ENCODE measurements around the gene CANT1. TPM values are rescaled to one million over a fixed set of nuclear protein-coding genes. Genes with fewer than 3 reads are reported as not detected.
"Not testable (repeated sequence)": the region's sequence is repeated elsewhere in the genome, so short reads cannot be mapped to it uniquely, and the experiment has no call there.

The CANT1 gene
- total RNA-seq, 2 donors from 2014 or later = 65.7 to 72.3 TPM

DNA sequence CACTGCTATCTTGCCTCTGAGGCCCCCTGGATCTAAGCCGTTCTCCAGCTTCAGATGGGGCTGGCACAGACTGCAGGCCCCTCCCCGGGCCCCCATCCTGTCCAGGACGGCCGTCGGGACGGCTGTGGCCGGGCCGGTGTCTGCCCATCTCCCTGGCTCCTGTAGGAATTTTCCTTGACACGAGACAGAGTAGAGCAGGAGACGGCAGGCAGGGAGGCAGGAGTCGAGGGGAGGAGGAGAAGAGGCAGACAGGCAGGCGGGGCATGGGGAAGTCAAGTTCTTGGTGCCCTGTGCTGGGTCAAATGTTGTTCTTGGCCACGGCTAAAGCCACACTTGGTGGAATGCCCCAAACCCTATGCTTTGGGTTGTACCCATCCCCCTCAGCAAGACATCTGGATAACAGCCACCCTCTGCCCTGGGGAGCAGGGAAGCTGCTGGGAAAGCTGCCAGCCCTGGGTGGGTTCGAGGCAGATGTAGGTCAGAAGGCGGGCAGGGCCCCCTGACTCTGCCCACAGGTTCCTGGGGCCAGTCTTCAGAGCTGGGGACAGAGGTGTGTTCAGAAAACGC, 18.4 kb upstream of the CANT1 start:
- peaks cover 37 to 39% of the 10 kb centered on the region in 2 donors for H3K27me3 Mint-ChIP-seq
- DNase-seq (ENCODE audit: low spot score) = peak; percentile 23
- ATAC-seq = no peak
- no peaks in the 10 kb centered on the region for H3K36me3 Mint-ChIP-seq
- H3K4me3 Mint-ChIP-seq = no peak overlapping the region
- H3K4me1 Mint-ChIP-seq (ENCODE audit: low read depth in 2 of 2) = peaks cover 4 to 5% of the 10 kb centered on the region in 2 donors
- H3K27ac Mint-ChIP-seq = no peak overlapping the region
- no peaks in the 10 kb centered on the region for H3K9me3 Mint-ChIP-seq

DNA sequence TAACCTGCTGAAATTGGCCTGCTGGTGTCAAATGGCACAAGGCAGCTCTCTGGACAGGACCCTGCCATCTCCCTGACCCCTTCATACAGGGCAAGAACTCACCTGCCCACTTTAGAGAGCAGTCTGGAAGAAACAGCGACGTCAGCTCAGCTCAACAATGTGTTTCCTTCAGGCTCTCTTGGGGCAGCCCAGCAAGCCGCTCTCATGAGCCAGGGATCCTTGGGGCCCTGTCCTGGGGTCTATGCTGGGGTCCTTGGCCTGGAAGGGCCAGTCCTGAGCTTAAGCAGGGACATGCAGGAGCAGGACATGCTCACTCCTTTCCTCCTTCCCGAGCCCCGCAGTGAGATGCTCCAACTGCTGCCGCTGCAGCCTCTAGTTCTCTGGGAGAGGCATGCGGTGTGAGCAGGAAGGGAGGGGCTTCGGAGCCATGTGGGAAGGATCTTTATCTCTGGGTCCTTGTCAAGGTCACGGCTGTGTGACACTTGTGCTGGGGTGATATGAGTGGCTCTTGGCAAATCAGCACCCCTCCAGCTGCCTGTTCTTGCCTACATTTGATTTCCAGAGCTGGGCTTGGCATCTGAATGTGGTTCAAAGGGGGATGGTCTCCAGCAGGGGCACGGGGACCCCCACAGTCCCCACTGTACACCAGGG, 17.8 kb upstream of the CANT1 start:
- H3K4me3 Mint-ChIP-seq = no peak overlapping the region
- DNase-seq (ENCODE audit: low spot score) (no peak), ATAC-seq (no peak)
- H3K9me3 Mint-ChIP-seq = no peaks in the 10 kb centered on the region
- H3K27me3 Mint-ChIP-seq = peaks cover 41 to 42% of the 10 kb centered on the region in 2 donors
- no peak overlapping the region for H3K27ac Mint-ChIP-seq
- H3K4me1 Mint-ChIP-seq (ENCODE audit: low read depth in 2 of 2) = peaks cover 4 to 5% of the 10 kb centered on the region in 2 donors
- no peaks in the 10 kb centered on the region for H3K36me3 Mint-ChIP-seq

DNA sequence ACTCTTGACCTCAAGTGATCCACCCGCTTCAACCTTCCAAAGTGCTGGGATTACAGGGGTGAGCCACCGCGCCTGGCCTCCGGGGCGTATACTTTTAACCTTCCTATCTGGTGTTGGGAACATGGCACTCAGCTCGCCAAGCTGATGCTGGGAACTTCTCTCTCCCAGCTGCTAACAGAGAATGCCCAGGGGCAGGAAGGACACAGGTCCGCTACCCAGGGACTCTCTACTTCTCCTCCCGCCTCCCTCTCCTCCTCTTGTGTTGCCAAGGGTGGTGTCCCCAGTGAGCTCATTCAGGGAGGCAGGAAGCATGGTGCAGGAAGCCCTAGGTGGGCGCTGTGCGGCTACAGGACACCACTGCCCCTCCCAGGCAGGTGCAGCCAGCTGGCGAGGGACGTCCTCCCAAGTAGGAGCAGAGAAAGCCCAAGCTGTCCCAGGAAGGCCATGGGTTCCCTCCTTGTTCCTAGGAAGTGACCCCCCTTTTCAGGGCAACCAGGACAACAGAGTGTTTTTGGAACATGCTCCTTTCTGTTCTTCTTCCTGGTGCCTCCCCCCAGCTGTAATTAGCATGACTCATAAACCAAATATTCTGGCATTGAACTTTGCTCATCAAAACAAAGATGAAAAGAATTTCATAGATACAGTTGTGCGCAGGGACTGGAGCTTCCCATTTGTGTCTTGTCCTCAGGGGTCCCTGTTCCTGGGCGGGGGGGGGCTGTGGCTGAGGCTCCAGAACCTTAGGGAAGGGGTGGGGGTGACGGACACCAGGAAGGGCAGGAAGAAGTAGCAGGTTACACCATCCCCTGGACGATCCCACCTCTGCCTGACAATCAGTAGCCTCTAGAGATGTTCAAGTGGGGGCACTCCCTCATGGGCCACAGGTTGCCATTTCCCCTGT, 17.1 kb upstream of the CANT1 start:
- Mint-ChIP-seq H3K4me1 (ENCODE audit: low read depth in 2 of 2) (peaks cover 4 to 5% of the 10 kb centered on the region in 2 donors), H3K9me3 (no peaks in the 10 kb centered on the region), H3K4me3 (no peak overlapping the region), H3K36me3 (no peaks in the 10 kb centered on the region), H3K27me3 (peaks cover 34 to 35% of the 10 kb centered on the region in 2 donors), H3K27ac (no peak overlapping the region)
- ATAC-seq = no peak
- no peak for DNase-seq (ENCODE audit: low spot score)

DNA sequence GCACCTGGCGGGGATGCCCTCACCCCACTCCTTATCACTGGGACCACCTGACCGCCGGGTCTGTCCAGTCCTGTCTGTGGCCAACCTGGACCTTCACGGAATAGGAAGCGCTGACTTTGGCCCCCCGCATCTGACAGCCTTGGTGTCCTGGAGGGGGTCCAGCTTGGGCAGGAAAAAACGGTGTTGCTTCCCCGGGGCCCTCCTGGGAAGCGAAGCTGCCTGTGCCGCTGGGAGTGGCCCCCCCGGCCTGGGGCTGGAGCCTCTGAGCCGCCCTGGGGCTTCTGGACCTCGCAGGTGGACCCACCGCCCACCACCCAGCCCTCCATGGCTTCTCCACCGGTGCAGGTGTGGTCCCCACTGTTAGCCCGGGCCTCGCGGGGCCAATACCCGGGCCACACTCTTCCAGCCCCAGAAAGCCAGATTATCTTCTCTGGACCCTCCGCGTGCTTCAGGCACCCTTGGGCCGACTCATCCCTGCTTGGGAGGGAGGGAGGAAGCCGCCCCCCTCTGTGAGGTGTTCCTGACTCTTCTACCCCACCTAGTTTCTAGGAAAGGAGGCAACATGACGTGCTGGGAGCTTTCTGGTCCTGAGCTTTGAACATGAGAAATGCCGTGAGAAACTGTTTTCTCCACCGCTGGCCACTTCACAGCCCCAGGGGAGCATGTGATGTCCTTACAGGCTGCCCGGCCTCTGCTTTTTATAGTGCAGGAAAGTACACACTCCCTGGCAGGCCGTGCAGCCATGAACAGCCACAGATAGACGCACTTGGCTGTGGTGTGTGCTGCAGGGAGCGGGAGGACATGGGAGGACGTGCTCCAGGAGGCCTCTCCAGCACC, 15.6 kb upstream of the CANT1 start:
- Mint-ChIP-seq H3K36me3 (no peaks in the 10 kb centered on the region), H3K9me3 (no peaks in the 10 kb centered on the region), H3K27ac (no peak overlapping the region), H3K27me3 (peaks cover 24 to 33% of the 10 kb centered on the region in 2 donors), H3K4me1 (ENCODE audit: low read depth in 2 of 2) (peaks cover 4 to 5% of the 10 kb centered on the region in 2 donors), H3K4me3 (peak overlapping the region; percentile 78)
- peak in 1 of 2 donors; percentile 9 for ATAC-seq
- peak; percentile 42 for DNase-seq (ENCODE audit: low spot score)

DNA sequence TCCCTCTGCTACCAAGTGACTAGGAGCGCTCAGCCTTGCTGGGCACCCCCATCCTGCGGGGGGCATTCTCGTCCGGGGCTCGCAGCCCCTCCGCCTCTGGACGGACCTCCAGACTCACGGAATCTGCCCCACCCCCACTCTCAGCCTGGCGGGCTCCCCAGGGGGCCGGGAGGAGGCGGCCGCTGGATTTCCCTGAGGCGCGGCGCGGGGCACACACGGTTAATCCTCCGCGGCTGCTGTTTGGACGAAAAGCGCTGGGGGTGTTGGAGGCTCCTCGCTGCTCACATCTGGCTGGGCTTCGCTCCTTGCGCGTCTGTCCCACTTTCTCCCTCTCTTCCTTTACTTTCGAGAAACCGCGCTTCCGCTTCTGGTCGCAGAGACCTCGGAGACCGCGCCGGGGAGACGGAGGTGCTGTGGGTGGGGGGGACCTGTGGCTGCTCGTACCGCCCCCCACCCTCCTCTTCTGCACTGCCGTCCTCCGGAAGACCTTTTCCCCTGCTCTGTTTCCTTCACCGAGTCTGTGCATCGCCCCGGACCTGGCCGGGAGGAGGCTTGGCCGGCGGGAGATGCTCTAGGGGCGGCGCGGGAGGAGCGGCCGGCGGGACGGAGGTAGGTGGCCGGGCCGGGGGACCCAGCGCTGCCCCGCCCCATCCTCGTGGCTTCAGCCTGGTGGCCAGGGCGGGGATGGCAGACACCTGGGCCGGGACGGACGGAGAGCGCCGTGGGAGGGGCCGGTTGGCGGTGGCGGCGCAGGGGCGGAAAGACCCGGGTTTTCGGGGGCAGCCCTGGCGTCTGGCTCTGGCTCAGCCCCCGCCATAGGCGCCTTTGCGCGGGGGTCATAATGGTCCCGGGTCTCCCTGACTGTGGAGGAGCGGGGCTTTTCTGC, 14.6 kb upstream of the CANT1 start, which contains the start of gene C1QTNF1:
Gene C1QTNF1, plus strand, starts transcription at position 284 of the 886 bp plus-strand sequence. CDS start 19,800 bp downstream, outside the sequence.
- ATAC-seq = peak; percentile 57 to 79
- Mint-ChIP-seq H3K27me3 (peaks cover 22 to 28% of the 10 kb centered on the region in 2 donors), H3K36me3 (no peaks in the 10 kb centered on the region), H3K27ac (no peak within 1 kb of the TSS), H3K9me3 (no peaks in the 10 kb centered on the region), H3K4me3 (peak within 1 kb of the TSS; percentile 78), H3K4me1 (ENCODE audit: low read depth in 2 of 2) (peaks cover 4 to 5% of the 10 kb centered on the region in 2 donors)
- no peak for DNase-seq (ENCODE audit: low spot score)

DNA sequence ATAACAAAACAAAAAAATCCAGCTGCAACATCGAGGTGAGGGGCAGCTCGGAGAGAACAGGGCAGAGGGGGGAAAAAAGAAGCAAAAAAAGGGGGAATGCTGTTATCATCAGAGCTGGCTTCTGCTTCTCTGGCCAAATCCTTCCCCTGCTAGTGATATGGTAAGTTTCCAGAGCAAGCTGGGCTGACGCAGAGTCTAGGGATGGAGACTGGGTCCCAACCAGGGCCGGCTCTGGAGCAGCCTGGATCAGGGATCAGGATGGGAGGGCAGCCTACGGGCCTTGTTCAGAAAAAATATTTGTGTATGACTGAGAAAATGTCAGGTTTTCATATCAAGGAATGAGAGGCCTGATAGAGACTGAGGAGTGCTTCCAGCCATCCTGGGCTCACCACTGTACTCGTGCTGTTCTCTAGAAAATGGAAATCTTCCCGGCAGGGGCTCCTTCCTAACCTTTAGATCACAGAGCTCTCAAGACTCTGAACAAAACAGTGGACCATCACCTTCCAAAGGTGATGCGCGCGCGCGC, 13.7 kb upstream of the CANT1 start:
- no peak for DNase-seq (ENCODE audit: low spot score)
- Mint-ChIP-seq H3K9me3 (no peaks in the 10 kb centered on the region), H3K36me3 (no peaks in the 10 kb centered on the region), H3K27me3 (peaks cover 29 to 30% of the 10 kb centered on the region in 2 donors), H3K27ac (no peak overlapping the region), H3K4me3 (peak overlapping the region; percentile 34), H3K4me1 (ENCODE audit: low read depth in 2 of 2) (peaks cover 4 to 5% of the 10 kb centered on the region in 2 donors)
- ATAC-seq = no peak

DNA sequence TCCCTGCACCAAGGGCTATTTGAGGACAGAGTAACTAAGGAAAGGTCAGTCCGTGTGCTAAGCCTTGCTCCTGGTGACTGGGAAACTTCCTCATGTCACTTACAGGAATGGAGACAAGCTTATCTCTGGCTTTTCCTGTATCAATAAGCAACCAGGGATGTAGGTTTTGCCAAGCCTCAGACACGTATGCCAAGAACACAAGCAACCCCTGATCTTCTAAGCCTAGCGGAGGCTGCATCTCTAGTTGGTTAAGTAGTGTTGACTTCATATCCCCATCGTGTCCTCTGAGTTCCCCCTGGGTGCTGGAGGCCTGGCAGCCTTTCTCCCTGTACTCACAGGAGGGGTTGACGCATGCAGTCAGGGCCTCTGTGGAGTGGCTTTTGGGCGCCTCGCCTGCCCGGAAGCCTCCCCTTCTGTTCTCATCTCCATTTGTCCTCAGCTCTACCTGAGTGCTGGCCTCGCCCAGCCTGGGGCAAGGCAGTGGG, 13.0 kb upstream of the CANT1 start:
- Mint-ChIP-seq H3K27ac (no peak overlapping the region), H3K4me1 (ENCODE audit: low read depth in 2 of 2) (peaks cover 4 to 5% of the 10 kb centered on the region in 2 donors), H3K27me3 (peaks cover 23 to 25% of the 10 kb centered on the region in 2 donors), H3K4me3 (no peak overlapping the region), H3K9me3 (no peaks in the 10 kb centered on the region), H3K36me3 (no peaks in the 10 kb centered on the region)
- ATAC-seq (no peak), DNase-seq (ENCODE audit: low spot score) (no peak)

DNA sequence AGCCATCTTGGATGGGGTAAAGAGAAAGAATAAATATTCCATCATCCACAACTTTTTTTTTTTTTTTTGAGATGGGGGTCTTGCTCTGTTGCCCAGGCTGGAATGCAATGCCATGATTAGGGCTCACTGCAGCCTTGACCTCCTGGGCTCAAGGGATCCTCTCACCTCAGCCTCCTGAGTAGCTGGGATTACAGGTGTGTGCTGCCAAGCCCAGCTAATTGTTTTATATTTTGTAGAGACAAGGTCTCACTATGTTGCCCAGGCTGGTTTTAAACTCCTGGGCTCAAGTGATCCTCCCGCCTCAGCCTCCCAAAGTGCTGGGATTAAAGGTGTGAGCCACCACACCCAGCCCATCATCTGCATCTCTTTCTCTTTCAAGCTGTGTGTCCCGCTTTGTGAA, 12.4 kb upstream of the CANT1 start:
- DNase-seq (ENCODE audit: low spot score); ATAC-seq; H3K36me3 Mint-ChIP-seq; H3K27ac Mint-ChIP-seq; H3K9me3 Mint-ChIP-seq; H3K4me3 Mint-ChIP-seq; H3K4me1 Mint-ChIP-seq (ENCODE audit: low read depth in 2 of 2): not testable (repeated sequence)
- peaks cover 22 to 24% of the 10 kb centered on the region in 2 donors for H3K27me3 Mint-ChIP-seq

DNA sequence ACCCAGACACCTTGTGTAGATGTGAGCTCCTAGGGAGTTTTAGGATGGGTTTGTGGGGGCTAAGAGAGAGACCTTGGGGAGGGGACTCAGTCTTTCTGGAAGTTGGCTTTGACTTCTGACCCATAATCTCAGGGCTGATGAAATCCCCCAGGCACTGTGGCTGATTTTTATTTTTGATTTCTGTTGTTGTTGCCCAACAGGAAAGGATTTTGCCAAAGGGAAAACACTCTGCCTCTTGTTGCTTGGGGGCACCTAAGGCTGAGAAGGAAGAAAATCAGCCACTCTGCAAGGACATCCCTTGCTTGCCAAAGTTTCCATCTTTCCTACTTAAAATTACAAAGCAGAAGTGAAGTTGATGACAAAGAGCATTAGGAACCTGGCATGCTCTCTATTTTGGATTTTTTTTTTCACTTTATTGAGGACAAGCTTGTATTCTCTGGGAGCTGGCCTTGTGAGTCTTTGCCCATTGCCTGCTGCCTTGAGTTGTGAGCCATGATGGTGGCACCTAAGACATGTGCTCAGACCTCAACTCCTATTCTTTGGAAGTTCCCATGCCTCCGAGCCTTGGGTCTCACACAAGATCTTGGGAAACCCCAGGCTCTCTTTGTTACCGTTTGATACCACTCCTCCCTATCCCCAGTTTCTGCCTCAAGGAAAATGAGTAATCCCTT, 11.2 kb upstream of the CANT1 start:
- Mint-ChIP-seq H3K27me3 (peaks cover 22 to 25% of the 10 kb centered on the region in 2 donors), H3K36me3 (no peaks in the 10 kb centered on the region), H3K27ac (no peak overlapping the region), H3K9me3 (no peaks in the 10 kb centered on the region), H3K4me1 (ENCODE audit: low read depth in 2 of 2) (peaks cover 4 to 5% of the 10 kb centered on the region in 2 donors), H3K4me3 (no peak overlapping the region)
- ATAC-seq = no peak
- DNase-seq (ENCODE audit: low spot score) = no peak

DNA sequence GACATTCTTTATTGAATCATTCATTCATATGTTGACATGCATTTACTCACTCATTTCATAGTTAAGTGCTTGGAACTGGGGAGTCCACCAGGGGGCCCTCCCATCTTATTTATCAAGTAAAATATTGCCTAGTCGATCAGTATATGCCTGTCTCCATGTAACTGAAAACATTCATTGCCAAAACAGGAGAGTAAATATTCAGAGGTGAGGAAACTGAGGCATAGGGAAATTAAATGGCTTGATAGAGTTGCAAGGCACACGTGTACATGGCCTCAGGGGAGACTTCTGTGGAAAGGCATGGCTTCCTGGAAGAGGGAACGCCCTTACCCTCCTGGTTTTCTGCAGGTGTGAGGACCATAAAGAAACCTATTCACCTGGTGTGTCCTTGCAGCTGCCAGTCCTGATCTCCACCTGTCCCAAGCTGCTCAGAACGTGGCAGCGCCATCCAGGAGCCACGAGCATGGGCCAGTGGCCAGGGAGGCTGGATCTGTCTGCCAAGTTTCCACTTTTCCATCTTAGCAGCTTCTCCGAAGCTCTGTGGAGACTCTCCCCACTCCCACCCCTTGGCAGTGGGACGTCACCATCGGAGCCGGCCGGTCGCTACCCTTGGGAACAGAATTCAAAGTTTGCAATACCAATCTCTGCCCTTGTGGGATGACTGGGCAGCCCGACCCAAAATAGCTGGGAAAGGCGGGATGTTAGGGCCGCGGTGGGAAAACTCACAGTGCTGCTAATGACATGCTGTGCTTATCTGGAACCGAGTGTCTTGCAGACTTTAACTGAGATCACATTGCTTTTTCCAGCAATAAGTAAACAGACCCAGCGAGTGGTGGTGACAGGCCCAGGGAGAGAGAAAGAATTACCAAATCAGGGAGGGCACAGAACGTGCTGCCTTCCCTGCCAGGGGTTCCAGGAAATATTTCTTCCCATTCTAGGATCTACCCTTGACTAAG, 10.3 kb upstream of the CANT1 start:
- Mint-ChIP-seq H3K9me3 (no peaks in the 10 kb centered on the region), H3K4me3 (no peak overlapping the region), H3K4me1 (ENCODE audit: low read depth in 2 of 2) (peaks cover 4 to 5% of the 10 kb centered on the region in 2 donors), H3K36me3 (no peaks in the 10 kb centered on the region), H3K27ac (no peak overlapping the region), H3K27me3 (peaks cover 22 to 23% of the 10 kb centered on the region in 2 donors)
- ATAC-seq = no peak
- no peak for DNase-seq (ENCODE audit: low spot score)

DNA sequence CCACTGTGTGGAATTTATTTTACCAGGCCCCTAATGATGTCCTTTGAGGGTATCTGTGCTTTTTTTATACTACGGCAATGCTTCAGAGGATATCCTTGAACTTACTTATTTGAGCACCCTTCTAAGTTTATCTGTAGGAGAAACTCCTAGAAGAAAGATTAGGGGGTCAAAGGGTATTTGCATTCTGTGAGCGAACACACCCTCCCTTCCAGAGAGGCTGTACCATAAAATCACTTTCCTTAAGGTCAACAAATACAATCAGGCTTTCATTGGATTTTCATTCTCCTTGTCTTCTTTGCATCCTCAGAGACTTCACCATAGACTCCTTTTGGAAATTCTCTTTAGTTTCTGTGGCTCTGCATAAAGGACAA, 9.7 kb upstream of the CANT1 start:
- Mint-ChIP-seq H3K4me1 (ENCODE audit: low read depth in 2 of 2) (peaks cover 3% of the 10 kb centered on the region in 2 donors), H3K9me3 (no peaks in the 10 kb centered on the region), H3K36me3 (no peaks in the 10 kb centered on the region), H3K27ac (no peak overlapping the region), H3K4me3 (no peak overlapping the region), H3K27me3 (peaks cover 22 to 24% of the 10 kb centered on the region in 2 donors)
- DNase-seq (ENCODE audit: low spot score) (no peak), ATAC-seq (no peak)
